HCT116 (cell line): ENCODE measurements around the gene GRIK2. TPM values are rescaled to one million over a fixed set of nuclear protein-coding genes. Genes with fewer than 3 reads are reported as not detected.

Experiments used
- ATAC-seq: fragments of 200-7000 bp; cut with Tn5 transposase; 2 replicates; pipeline ENCODE4 v1.9.1; 2020; ENCODE audit warnings: mild to moderate bottlenecking, moderate library complexity
- BruUV-seq: library from RNA; stranded (reverse); fragments of 400-500 nt; replicated peaks from 2 replicates; lab custom pipeline; 2021; lab: Mats Ljungman, UMichigan
- CTCF ChIA-PET: fragments of 300-600 bp; sonication (Branson Sonifier 250); formaldehyde crosslinking; loops from one replicate; lab custom pipeline; 2021; ENCODE audit warnings: antibody characterized with exemption; lab: Charles Lee
- POLR2A ChIA-PET: fragments of 300-600, 350-600 bp; sonication (Branson Sonifier 250); formaldehyde crosslinking; loops from one replicate; lab custom pipeline; 2021; ENCODE audit warnings: antibody characterized with exemption; lab: Charles Lee
- RAD21 ChIA-PET, 2 experiments: fragments of 300-600 bp; sonication (Branson Sonifier 250); formaldehyde crosslinking; loops; one replicate each; lab custom pipeline; 2023; ENCODE audit warnings: low total read pairs in 2 of 2; ENCODE audit not compliant: uncharacterized antibody in 2 of 2, unreplicated experiment in 2 of 2, low non-redundant PET in 1 of 2; lab: Charles Lee
- DNase-seq: peaks from one replicate; pipeline ENCODE4 v3.0.0-alpha.2; 2010; ENCODE audit warnings: low read depth, low spot score
- H2AFZ ChIP-seq: fragments of 200-600 bp; shearing (Covaris generic), sonication (generic); 2 replicates; pipeline ENCODE4 v1.6.1; 2017; ENCODE audit warnings: low read depth, mixed run types, mixed read lengths, antibody characterized with exemption, low read length; ENCODE audit not compliant: poor library complexity, severe bottlenecking
- H3K27ac ChIP-seq: 2 replicates; pipeline ENCODE4 v1.5.1; 2012; ENCODE audit warnings: low read depth, low read length
- H3K27me3 ChIP-seq: fragments of 200-600 bp; sonication (generic); 2 replicates; pipeline ENCODE4 v1.6.1; 2016; ENCODE audit warnings: mixed run types, low read length, mixed read lengths; ENCODE audit not compliant: insufficient read depth
- H3K36me3 ChIP-seq, 2 experiments: fragments of 200-500 bp in 1 of 2; fragments of 200-600 bp in 1 of 2; sonication (Bioruptor generic) in 1 of 2; sonication (generic) in 1 of 2; 2 replicates each; pipeline versions ENCODE4 v1.5.1 to v1.6.1; 2014 to 2016; ENCODE audit warnings: low read length in 2 of 2, inconsistent platforms in 1 of 2, mixed read lengths in 1 of 2, mixed run types in 1 of 2; ENCODE audit not compliant: insufficient read depth in 2 of 2, control insufficient read depth in 1 of 2
- H3K4me1 ChIP-seq, 2 experiments: fragments of 200-600 bp in 1 of 2; sonication (generic) in 1 of 2; 2 replicates each; pipeline versions ENCODE4 v1.5.1 to v1.6.1; 2012 to 2017; ENCODE audit warnings: low read length in 2 of 2, inconsistent platforms in 1 of 2, mild to moderate bottlenecking in 1 of 2, mixed read lengths in 1 of 2, mixed run types in 1 of 2, moderate library complexity in 1 of 2; ENCODE audit not compliant: insufficient read depth in 2 of 2, control insufficient read depth in 1 of 2
- H3K4me2 ChIP-seq: fragments of 200-600 bp; sonication (generic); 2 replicates; pipeline ENCODE4 v1.6.1; 2017; ENCODE audit warnings: mixed run types, low read length, mixed read lengths
- H3K4me3 ChIP-seq, 2 experiments: fragments of 200-600 bp in 1 of 2; sonication (generic) in 1 of 2; replicated peaks in 1 of 2; 2 replicates each; pipeline ENCODE4 v1.5.1; 2011 to 2016; ENCODE audit warnings: low read length in 2 of 2, control low read depth in 1 of 2, low read depth in 1 of 2, mild to moderate bottlenecking in 1 of 2, mixed read lengths in 1 of 2, mixed run types in 1 of 2
- H3K79me2 ChIP-seq: fragments of 200-600 bp; sonication (generic); 2 replicates; pipeline ENCODE4 v1.6.1; 2017; ENCODE audit warnings: mild to moderate bottlenecking, mixed run types, low read length, moderate library complexity, mixed read lengths; ENCODE audit not compliant: insufficient read depth
- H3K9ac ChIP-seq: fragments of 200-600 bp; sonication (generic); 2 replicates; pipeline ENCODE4 v1.6.1; 2016; ENCODE audit warnings: low read length, mixed read lengths
- H3K9me2 ChIP-seq: fragments of 200-600 bp; sonication (generic), shearing (Covaris generic); 2 replicates; pipeline ENCODE4 v1.6.1; 2017; ENCODE audit warnings: mixed run types, mild to moderate bottlenecking, moderate library complexity; ENCODE audit not compliant: insufficient read depth
- H3K9me3 ChIP-seq, 2 experiments: fragments of 200-500 bp in 1 of 2; fragments of 200-600 bp in 1 of 2; sonication (Bioruptor generic) in 1 of 2; sonication (generic) in 1 of 2; 2 replicates each; pipeline ENCODE4 v1.6.1; 2014 to 2017; ENCODE audit warnings: low read length in 2 of 2, mixed read lengths in 2 of 2, inconsistent platforms in 1 of 2, low read depth in 1 of 2, mild to moderate bottlenecking in 1 of 2, mixed run types in 1 of 2, moderate library complexity in 1 of 2; ENCODE audit not compliant: control insufficient read depth in 1 of 2, insufficient read depth in 1 of 2
- H4K20me1 ChIP-seq: fragments of 200-600 bp; sonication (generic), shearing (Covaris generic); 2 replicates; pipeline ENCODE4 v1.6.1; 2017; ENCODE audit warnings: mixed run types, mild to moderate bottlenecking, moderate library complexity; ENCODE audit not compliant: insufficient read depth
- CBX3 ChIP-seq: IDR thresholded peaks from 2 replicates; pipeline ENCODE4 v1.6.1; 2012; ENCODE audit warnings: low read depth
- CEBPB ChIP-seq: IDR thresholded peaks from 2 replicates; pipeline ENCODE4 v1.6.1; 2012; ENCODE audit warnings: low read depth
- EZH2 ChIP-seq: fragments of 200-600 bp; sonication (generic); IDR thresholded peaks from 2 replicates; pipeline ENCODE4 v1.6.1; 2017; ENCODE audit warnings: antibody characterized with exemption, mixed run types
- EZH2phosphoT487 ChIP-seq: fragments of 200-600 bp; IDR thresholded peaks from 2 replicates; pipeline ENCODE4 v1.6.1; 2018; ENCODE audit warnings: antibody characterized with exemption, borderline replicate concordance
- FOSL1 ChIP-seq: IDR thresholded peaks from 2 replicates; pipeline ENCODE4 v1.6.1; 2012; ENCODE audit warnings: low read depth
- JUND ChIP-seq: IDR thresholded peaks from 2 replicates; pipeline ENCODE4 v1.6.1; 2012
- POLR2A ChIP-seq: IDR thresholded peaks from 2 replicates; pipeline ENCODE4 v1.7.0; 2011; ENCODE audit warnings: borderline replicate concordance; ENCODE audit not compliant: insufficient read depth, insufficient read length; ENCODE audit errors: extremely low read depth
- RAD21 ChIP-seq: IDR thresholded peaks from 2 replicates; pipeline ENCODE4 v1.6.1; 2012; ENCODE audit warnings: low read depth, mild to moderate bottlenecking
- SIN3A ChIP-seq: IDR thresholded peaks from 2 replicates; pipeline ENCODE4 v1.6.1; 2012; ENCODE audit warnings: low read depth
- SP1 ChIP-seq: IDR thresholded peaks from 2 replicates; pipeline ENCODE4 v1.6.1; 2012; ENCODE audit warnings: low read depth
- SRF ChIP-seq: IDR thresholded peaks from 2 replicates; pipeline ENCODE4 v1.6.1; 2012; ENCODE audit warnings: low read depth
- TCF7L2 ChIP-seq: IDR thresholded peaks from 2 replicates; pipeline ENCODE4 v1.7.0; 2011; ENCODE audit warnings: borderline replicate concordance, inconsistent platforms; ENCODE audit not compliant: insufficient read depth, insufficient read length; ENCODE audit errors: extremely low read depth
- YY1 ChIP-seq: IDR thresholded peaks from 2 replicates; pipeline ENCODE4 v1.6.1; 2011; ENCODE audit warnings: low read length, low read depth, moderate library complexity, mild to moderate bottlenecking; ENCODE audit not compliant: insufficient replicate concordance; ENCODE audit errors: extremely low read depth
- ZNF274 ChIP-seq: fragments of 200-500 bp; sonication (Bioruptor generic); IDR thresholded peaks from 2 replicates; pipeline ENCODE4 v1.6.1; 2014; ENCODE audit warnings: mild to moderate bottlenecking, low read depth, low read length, inconsistent platforms
- intact Hi-C: fragments of 100-400 bp; cut with micrococcal nuclease; formaldehyde crosslinking; loops from 2 replicates; pipeline ENCODE4 v1.10.0; 2022
- total RNA-seq: library from RNA; stranded (reverse); gene quantifications from one replicate; pipeline ENCODE4 v1.2.1, GENCODE V29; 2021; ENCODE audit not compliant: unreplicated experiment
- TF ChIP-seq, protein P1 (sequence below): IDR thresholded peaks from 2 replicates; pipeline ENCODE4 v1.6.1; 2012; ENCODE audit warnings: low read depth
- TF ChIP-seq, protein P2 (sequence below): IDR thresholded peaks from 2 replicates; pipeline ENCODE4 v1.6.1; 2011; ENCODE audit warnings: mild to moderate bottlenecking, low read length, moderate library complexity; ENCODE audit not compliant: insufficient replicate concordance; ENCODE audit errors: extremely low read depth
- TF ChIP-seq, protein P3 (sequence below): IDR thresholded peaks from 2 replicates; pipeline ENCODE4 v1.6.1; 2012

GRIK2 gene
- total RNA-seq, 1 experiment from 2014 or later = 0.64 TPM

DNA sequence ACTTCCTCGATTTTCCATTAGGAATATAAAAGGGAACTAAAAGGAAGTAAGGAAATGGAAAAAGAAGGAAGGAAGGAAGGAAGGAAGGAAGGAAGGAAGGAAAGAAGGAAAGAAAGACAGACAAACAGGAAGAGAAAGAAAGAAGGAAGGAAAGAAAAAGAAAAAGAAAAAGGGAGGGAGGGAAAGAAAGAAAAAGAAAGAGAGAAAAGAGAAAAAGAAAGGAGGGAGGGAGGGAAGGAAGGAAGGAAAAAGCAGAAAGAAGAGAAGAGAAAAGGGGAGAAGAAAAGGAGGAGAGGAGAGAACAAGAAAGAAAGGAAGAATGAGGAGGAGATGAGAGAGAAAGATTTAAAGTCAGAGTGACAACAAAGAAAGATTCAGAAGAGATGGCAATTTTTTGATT is 724.5 kb downstream of the GRIK2 start:
- TF ChIP-seq, protein P1, sequence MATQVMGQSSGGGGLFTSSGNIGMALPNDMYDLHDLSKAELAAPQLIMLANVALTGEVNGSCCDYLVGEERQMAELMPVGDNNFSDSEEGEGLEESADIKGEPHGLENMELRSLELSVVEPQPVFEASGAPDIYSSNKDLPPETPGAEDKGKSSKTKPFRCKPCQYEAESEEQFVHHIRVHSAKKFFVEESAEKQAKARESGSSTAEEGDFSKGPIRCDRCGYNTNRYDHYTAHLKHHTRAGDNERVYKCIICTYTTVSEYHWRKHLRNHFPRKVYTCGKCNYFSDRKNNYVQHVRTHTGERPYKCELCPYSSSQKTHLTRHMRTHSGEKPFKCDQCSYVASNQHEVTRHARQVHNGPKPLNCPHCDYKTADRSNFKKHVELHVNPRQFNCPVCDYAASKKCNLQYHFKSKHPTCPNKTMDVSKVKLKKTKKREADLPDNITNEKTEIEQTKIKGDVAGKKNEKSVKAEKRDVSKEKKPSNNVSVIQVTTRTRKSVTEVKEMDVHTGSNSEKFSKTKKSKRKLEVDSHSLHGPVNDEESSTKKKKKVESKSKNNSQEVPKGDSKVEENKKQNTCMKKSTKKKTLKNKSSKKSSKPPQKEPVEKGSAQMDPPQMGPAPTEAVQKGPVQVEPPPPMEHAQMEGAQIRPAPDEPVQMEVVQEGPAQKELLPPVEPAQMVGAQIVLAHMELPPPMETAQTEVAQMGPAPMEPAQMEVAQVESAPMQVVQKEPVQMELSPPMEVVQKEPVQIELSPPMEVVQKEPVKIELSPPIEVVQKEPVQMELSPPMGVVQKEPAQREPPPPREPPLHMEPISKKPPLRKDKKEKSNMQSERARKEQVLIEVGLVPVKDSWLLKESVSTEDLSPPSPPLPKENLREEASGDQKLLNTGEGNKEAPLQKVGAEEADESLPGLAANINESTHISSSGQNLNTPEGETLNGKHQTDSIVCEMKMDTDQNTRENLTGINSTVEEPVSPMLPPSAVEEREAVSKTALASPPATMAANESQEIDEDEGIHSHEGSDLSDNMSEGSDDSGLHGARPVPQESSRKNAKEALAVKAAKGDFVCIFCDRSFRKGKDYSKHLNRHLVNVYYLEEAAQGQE = no peak
- no peak for TF ChIP-seq EZH2phosphoT487
- TF ChIP-seq TCF7L2 = no peak
- TF ChIP-seq, protein P2, sequence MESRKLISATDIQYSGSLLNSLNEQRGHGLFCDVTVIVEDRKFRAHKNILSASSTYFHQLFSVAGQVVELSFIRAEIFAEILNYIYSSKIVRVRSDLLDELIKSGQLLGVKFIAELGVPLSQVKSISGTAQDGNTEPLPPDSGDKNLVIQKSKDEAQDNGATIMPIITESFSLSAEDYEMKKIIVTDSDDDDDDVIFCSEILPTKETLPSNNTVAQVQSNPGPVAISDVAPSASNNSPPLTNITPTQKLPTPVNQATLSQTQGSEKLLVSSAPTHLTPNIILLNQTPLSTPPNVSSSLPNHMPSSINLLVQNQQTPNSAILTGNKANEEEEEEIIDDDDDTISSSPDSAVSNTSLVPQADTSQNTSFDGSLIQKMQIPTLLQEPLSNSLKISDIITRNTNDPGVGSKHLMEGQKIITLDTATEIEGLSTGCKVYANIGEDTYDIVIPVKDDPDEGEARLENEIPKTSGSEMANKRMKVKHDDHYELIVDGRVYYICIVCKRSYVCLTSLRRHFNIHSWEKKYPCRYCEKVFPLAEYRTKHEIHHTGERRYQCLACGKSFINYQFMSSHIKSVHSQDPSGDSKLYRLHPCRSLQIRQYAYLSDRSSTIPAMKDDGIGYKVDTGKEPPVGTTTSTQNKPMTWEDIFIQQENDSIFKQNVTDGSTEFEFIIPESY = no peak
- TF ChIP-seq CEBPB = no peak
- no peak for TF ChIP-seq JUND
- TF ChIP-seq SP1 = no peak
- no peak for TF ChIP-seq SRF
- TF ChIP-seq ZNF274 = no peak
- no peak for TF ChIP-seq YY1
- no peak for TF ChIP-seq RAD21
- TF ChIP-seq CBX3 = no peak
- no peak for TF ChIP-seq POLR2A
- no peak for TF ChIP-seq FOSL1
- TF ChIP-seq EZH2 = no peak
- no peak for TF ChIP-seq SIN3A
- TF ChIP-seq, protein P3, sequence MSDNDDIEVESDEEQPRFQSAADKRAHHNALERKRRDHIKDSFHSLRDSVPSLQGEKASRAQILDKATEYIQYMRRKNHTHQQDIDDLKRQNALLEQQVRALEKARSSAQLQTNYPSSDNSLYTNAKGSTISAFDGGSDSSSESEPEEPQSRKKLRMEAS = no peak
- TF ChIP-seq, all 23 proteins: peak for 0
- Histone ChIP-seq H3K79me2 (no peaks in the 10 kb centered on the region), H3K9me2 (no peaks in the 10 kb centered on the region), H2AFZ (no peak overlapping the region), H3K9me3 (no peaks in the 10 kb centered on the region), H3K4me1 (no peaks in the 10 kb centered on the region), H3K4me3 (no peak overlapping the region), H3K36me3 (no peaks in the 10 kb centered on the region), H3K9ac (no peak overlapping the region), H3K4me2 (no peak overlapping the region), H4K20me1 (no peaks in the 10 kb centered on the region), H3K27me3 (no peaks in the 10 kb centered on the region), H3K27ac (no peak overlapping the region)
- intact Hi-C loops = loop anchor here (10.0 kb wide), 1 partner anchor 1007 kb away; no protein-coding TSS in a partner anchor
- BruUV-seq = no TSS peak
- CTCF ChIA-PET = no interaction called here
- POLR2A ChIA-PET = no interaction called here
- DNase-seq (no peak), ATAC-seq (no peak)
- RAD21 ChIA-PET = no interaction called here
